Epithelial cell of proximal tubule (primary cell): ENCODE results near the gene MAGI1. TPM values are rescaled to one million over a fixed set of nuclear protein-coding genes. Genes with fewer than 3 reads are reported as not detected.

Experiments
- DNase-seq: peaks from one replicate; pipeline ENCODE4 v3.0.0-alpha.2; 2011; ENCODE audit warnings: low read depth
- H3K4me3 ChIP-seq: 2 replicates; pipeline ENCODE4 v1.5.1; 2011; ENCODE audit warnings: low read depth, mild to moderate bottlenecking, low read length
- total RNA-seq: library from RNA; depleted of rRNA; stranded (reverse); fragments of >200 nt; gene quantifications from 2 replicates; pipeline ENCODE4 v1.2.3, GENCODE V29; 2015
- TF ChIP-seq, protein P1 (sequence below): conservative IDR thresholded peaks from 2 replicates; pipeline ENCODE4 v1.5.1; 2012; ENCODE audit warnings: low read depth, mild to moderate bottlenecking, low read length

The MAGI1 gene
- total RNA-seq, 1 donor from 2014 or later = 9.6 TPM

DNA sequence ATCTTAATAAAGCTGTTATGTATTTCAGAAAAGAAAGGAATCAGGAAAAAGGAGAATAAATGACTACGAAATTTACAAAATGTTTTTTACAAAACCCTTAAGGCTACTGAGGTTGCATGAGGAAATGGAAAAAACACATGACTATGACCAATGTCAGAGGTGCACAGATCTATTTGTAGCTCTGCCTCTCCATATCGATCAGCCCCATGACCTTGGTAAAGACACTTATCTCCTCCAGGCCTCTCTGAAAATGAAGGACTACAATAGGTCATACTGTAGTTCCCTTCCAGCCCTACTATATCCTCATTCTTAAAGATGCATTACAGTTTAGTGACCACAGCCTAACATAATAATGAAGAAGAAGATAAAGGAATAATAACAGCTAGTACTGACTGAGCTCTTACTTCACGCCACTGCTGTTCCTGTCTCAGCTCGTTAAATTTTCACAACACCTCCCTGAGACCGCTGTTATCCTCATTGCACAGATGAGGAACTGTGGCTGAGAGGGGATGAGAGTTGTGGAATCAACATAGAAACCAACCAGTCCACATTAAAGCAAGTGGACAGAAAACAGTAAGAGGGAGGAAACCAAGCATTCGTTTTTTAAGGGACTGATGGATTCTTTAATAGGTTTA is 163.2 kb downstream of the MAGI1 start:
- no peak overlapping the region for H3K4me3 ChIP-seq
- TF ChIP-seq, protein P1, sequence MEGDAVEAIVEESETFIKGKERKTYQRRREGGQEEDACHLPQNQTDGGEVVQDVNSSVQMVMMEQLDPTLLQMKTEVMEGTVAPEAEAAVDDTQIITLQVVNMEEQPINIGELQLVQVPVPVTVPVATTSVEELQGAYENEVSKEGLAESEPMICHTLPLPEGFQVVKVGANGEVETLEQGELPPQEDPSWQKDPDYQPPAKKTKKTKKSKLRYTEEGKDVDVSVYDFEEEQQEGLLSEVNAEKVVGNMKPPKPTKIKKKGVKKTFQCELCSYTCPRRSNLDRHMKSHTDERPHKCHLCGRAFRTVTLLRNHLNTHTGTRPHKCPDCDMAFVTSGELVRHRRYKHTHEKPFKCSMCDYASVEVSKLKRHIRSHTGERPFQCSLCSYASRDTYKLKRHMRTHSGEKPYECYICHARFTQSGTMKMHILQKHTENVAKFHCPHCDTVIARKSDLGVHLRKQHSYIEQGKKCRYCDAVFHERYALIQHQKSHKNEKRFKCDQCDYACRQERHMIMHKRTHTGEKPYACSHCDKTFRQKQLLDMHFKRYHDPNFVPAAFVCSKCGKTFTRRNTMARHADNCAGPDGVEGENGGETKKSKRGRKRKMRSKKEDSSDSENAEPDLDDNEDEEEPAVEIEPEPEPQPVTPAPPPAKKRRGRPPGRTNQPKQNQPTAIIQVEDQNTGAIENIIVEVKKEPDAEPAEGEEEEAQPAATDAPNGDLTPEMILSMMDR = no peak
- DNase-seq = no peak

DNA sequence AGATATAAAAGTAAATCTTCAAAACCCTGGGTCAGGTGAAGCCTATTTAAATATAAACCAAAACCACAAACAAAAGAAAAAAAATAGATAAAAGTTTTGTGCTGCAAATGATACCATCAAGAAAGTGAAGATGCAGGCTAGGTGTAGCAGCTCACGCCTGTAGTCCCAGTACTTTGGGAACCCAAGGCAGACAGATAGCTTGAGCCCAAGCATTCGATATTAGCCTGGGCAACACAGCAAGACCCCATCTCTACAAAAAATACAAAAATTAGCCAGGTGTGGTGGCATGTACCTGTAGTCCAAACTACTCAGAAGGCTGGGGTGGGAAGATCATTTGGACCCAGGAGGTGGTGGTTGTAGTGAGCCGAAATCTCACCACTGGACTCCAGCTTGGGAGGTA is 164.8 kb downstream of the MAGI1 start:
- DNase-seq = no peak
- TF ChIP-seq, protein P1 = no peak
- H3K4me3 ChIP-seq = no peak overlapping the region

DNA sequence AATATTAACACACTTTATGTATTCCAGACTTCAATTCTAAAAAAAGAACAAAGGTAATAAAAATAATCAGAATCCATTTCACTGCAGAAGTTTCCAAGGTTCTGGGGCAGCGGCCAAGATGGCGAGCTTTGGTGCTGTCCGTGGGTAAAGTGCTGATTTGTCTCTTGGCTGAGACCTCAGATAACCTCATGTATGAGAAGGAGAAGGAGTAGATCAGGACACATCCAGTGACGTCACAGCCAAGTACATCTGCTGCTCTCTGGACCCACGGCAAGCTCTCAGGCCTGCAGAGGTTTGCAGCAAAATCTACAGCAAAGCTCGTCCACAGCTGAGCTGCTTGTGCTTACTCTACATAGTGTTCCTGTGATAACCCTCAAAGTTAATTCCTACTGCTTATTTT is 165.7 kb downstream of the MAGI1 start:
- TF ChIP-seq, protein P1 = no peak
- no peak overlapping the region for H3K4me3 ChIP-seq
- no peak for DNase-seq

DNA sequence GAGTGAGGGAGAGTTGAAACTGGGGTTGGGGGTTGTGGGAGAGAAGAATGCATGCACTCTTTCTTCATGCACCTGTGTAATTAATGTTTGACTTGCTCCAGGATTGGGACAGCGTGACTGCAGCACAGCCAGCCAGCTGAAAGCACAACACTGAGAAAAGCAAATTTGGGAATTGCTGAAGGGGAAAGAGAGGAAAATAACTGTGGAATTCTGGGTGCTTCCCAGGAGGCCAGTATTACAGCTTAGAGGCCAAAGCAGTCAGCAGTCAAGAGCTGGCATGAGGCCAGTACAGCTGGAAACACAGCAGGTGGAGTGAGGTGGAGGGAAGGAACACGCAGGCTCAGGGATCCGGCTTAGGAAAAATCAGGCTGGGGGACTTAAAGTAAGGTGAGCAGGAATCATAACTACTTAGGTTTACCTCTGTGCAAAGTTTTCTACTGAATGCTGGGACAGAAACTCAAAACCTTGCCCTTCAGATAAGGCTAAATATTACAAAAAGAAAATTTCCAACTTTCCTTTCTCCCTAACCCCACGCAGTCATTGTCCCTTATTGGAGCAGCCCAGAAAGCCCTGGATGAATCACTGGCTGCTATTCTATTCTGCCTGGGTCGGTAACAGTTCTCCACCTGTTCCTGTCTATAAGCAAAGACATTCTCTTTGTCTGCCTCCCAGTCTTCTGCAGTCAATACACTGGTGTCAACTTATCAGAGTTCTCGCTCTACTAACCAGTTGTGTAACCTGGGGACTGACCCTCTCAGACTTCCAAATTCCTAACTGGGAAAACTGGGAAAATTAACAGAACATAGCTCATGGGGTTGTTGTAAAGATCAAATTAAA is 167.2 kb downstream of the MAGI1 start:
- TF ChIP-seq, protein P1 = no peak
- H3K4me3 ChIP-seq = peak overlapping the region; percentile 7
- peak; percentile 81 for DNase-seq

DNA sequence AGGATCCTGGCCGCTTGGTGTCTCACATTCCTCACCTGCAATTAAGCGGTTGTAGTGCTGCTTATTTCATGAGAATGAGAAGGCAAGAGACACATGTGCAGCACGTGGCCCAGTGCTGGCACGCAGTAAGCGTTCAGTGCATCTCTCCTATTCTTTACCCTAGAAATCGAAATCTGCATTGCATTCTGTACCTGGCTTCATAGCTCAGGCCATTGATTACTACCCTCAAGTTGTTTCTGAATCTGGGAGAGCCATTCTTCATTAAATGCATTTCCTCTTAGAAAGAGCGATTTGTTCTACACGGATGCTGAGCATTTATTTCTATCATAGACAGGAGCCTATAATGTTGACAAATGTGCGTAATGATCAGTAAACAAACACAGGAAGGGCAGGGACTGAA is 168.9 kb downstream of the MAGI1 start:
- no peak for DNase-seq
- TF ChIP-seq, protein P1 = no peak
- H3K4me3 ChIP-seq = no peak overlapping the region

DNA sequence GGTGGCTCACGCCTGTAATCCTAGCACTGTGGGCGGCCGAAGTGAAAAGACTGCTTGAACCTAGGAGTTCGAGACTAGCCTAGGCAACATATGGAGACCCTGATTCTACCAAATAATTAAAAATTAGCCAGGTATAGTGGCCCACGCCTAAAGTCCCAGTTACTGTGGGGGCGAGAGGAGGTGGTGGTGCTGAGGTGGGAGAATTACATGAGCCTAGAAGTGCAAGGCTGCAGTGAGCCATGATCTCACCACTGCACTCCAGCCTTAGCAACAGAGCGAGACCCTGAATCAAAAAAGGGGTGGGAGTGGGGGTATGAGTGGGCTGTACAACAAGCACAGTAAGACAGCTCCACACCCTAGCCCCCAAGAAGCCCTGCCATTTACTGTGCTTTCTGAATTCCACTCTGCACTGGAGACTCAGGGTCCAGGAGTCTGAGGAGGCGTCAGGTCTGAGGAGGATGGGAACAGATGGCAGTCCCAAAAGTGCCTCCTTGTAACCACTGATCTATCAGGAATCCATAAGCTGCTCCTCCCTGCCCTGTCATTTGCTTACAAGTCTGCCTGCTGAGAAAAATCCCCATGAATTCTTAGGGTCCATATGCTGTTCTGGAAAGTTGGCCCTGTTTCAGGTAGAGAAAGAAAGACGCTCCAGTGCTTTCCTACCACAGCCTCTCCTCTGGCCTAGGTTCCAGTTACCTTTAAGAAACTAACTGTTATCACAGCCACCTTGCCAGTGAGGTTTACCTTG is 171.1 kb downstream of the MAGI1 start:
- DNase-seq = no peak
- H3K4me3 ChIP-seq = no peak overlapping the region
- TF ChIP-seq, protein P1 = no peak
